ENCODE results near the gene PCK1. TPM values are rescaled to one million over a fixed set of nuclear protein-coding genes. Genes with fewer than 3 reads are reported as not detected.

Gene PCK1
- total RNA-seq, 1 donor from 2014 or later, result not detected

DNA sequence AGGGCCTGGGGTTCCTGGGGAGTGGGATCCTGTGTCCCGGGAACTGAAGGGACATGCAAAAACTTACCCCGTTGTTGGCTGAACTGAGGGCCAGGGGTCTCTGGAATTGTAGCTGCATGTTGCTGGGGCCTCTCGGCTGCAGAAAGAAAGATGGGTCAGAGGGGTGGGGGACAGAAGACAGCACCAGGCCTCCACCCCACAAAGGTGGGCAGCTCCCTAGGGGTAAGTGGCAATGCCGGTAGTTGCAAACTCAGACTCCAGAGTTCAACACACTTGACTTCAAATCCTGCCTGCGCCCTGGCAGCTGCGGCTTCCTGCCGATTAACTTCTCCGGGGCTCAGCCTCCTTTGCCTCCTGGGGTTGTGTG, 54.5 kb downstream of the PCK1 start:
- no peaks in the 10 kb centered on the region for H3K4me1 Mint-ChIP-seq
- H3K36me3 Mint-ChIP-seq (ENCODE audit: low read depth), result no peaks in the 10 kb centered on the region
- peaks cover 18% of the 10 kb centered on the region for H3K27me3 Mint-ChIP-seq (ENCODE audit: low read depth)
- TF ChIP-seq, protein P1, sequence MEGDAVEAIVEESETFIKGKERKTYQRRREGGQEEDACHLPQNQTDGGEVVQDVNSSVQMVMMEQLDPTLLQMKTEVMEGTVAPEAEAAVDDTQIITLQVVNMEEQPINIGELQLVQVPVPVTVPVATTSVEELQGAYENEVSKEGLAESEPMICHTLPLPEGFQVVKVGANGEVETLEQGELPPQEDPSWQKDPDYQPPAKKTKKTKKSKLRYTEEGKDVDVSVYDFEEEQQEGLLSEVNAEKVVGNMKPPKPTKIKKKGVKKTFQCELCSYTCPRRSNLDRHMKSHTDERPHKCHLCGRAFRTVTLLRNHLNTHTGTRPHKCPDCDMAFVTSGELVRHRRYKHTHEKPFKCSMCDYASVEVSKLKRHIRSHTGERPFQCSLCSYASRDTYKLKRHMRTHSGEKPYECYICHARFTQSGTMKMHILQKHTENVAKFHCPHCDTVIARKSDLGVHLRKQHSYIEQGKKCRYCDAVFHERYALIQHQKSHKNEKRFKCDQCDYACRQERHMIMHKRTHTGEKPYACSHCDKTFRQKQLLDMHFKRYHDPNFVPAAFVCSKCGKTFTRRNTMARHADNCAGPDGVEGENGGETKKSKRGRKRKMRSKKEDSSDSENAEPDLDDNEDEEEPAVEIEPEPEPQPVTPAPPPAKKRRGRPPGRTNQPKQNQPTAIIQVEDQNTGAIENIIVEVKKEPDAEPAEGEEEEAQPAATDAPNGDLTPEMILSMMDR (conservative IDR thresholded peaks at IDR 0.05), result no peak
- no peaks in the 10 kb centered on the region for H3K9me3 Mint-ChIP-seq
- H3K4me3 Mint-ChIP-seq, result no peak overlapping the region
- no peak overlapping the region for H3K27ac Mint-ChIP-seq (ENCODE audit: unreplicated experiment)
- no peak for DNase-seq (ENCODE audit: low read depth, low spot score)

DNA sequence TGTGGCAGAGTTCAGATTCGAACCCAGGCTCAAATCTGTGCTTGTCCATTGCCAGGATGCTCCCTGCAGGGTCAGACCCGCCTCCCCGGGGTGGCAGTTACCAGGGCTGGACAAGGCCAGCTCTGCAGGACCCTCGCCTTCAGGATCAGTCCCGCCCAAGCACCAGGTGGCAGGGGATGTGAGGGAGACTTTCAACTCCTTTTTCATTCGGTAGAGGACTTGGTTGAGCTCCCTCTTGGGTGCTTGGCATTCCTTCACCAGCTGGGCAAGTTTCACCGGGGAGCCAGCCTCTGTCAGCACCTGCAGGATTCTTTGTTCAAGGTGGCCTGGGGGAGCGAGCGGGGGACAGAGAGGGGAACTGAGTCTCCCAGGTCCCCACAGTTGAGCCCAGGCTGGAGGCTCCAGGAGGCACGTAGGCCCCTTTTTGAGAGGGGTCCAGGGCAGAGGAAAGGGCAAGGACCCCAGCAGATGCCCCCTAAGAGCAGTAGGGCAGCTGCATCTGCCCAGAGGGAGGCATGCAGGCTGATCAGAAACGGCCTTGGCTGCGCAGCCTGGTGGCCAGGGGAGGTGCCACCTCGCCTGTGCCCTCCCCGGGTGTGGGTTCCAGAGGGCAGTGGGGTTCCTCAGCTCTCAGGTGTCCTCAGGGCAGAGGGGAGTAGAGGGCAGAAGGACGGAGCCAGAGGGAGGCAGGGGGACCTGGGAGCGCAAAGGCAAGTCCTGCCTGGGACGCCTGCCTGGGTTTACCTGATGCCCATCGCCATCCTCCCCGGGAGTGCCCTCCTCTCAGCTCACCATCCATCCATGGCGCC, 55.4 kb downstream of the PCK1 start:
- TF ChIP-seq, protein P1 (conservative IDR thresholded peaks at IDR 0.05), result no peak
- Mint-ChIP-seq H3K27me3 (ENCODE audit: low read depth) (peaks cover 18% of the 10 kb centered on the region), H3K4me1 (no peaks in the 10 kb centered on the region), H3K9me3 (no peaks in the 10 kb centered on the region), H3K36me3 (ENCODE audit: low read depth) (no peaks in the 10 kb centered on the region), H3K27ac (ENCODE audit: unreplicated experiment) (peak overlapping the region; percentile 57), H3K4me3 (no peak overlapping the region)
- no peak for DNase-seq (ENCODE audit: low read depth, low spot score)

DNA sequence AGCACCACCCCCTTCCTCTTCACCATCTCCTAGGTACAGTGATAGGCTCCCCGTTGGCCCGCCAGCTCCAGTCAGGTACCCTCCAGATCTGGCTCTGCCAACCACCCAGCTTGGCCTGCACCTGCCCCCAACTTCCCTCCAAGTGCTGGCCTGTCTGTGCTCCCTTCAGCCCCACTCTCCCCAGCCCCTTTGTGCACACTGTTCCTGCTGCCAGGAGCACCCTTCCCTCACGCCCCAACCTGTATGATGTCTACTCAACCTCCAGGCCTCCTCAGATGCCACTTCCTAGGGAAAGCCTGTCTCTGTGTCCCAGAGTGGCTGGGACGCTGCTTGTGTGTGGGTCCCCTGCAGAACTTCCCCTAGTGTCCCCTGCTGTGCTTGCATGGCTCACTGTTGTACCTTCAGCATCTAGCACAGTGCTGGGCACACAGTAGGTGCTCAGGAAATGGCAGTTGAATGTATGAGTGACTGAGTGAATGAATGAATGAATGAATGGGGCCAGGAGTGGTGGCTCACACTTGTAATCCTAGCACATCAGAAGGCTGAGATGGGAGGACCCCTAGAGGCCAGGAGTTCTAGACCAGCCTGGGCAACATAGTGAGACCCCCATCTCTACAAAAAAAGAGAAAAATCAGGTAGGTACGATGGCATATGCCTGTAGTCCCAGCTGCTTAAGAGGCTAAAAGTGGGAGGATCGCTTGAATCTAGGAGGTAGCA, 56.3 kb downstream of the PCK1 start:
- Mint-ChIP-seq H3K27me3 (ENCODE audit: low read depth) (peaks cover 18% of the 10 kb centered on the region), H3K4me3 (no peak overlapping the region), H3K4me1 (no peaks in the 10 kb centered on the region), H3K36me3 (ENCODE audit: low read depth) (no peaks in the 10 kb centered on the region), H3K27ac (ENCODE audit: unreplicated experiment) (no peak overlapping the region), H3K9me3 (no peaks in the 10 kb centered on the region)
- no peak for DNase-seq (ENCODE audit: low read depth, low spot score)
- TF ChIP-seq, protein P1 (conservative IDR thresholded peaks at IDR 0.05), result no peak

Other genes starting within 250 kb of the PCK1 start
- gene SPO11, start 231.3 kb upstream of the PCK1 start, total RNA-seq, result not detected in 2 replicates
- gene RAE1, start 209.9 kb upstream of the PCK1 start, total RNA-seq, result 54.7 and 57.0 TPM in 2 replicates
- 33.3 and 33.4 TPM in 2 replicates for gene RBM38, start 169.7 kb upstream of the PCK1 start, total RNA-seq
- gene CTCFL, start 36.0 kb upstream of the PCK1 start, total RNA-seq, result 0.09 and 0.14 TPM in 2 replicates
- gene ZBP1, start 59.3 kb downstream of the PCK1 start, total RNA-seq, result not detected in 2 replicates
- gene PMEPA1, start 148.9 kb downstream of the PCK1 start, total RNA-seq, result 3.2 and 4.2 TPM in 2 replicates

All from neural crest cell (in vitro differentiated cells).